Activated CD4-positive, CD25-positive, alpha-beta regulatory T cell treated with anti-CD3 and anti-CD28 coated beads, Interleukin-2, amount 50 U/mL, for 24 hours (primary cell): ENCODE results near the gene SZT2.

Source experiments
- ATAC-seq, 2 donors: fragments of 150-1000 bp; cut with Tn5 transposase; one replicate each; pipeline ENCODE4 v1.10.0; 2021; ENCODE audit warnings: mild to moderate bottlenecking in 1 of 2, moderate library complexity in 1 of 2

Gene SZT2

DNA sequence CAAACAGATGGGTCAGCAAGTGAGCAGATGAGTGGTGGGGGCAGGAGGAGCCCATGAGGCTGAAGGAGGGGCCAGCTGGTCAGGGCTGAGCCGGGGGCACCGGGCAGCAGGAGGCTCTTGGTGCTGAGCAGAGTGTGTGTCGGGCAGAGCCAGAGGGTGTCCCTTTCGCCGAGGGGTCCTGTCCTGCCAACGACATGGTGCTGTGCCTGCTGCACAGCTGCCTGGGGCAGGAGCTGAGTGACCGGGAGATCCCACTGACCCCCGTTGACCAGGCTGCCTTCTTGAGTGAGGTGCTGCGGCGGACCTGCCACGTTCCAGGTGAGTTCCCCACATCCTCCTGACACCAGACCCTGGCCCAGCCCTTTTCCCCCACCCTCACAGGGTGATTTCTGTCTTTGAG lies 36.5 kb downstream of the SZT2 start:
- no peak for ATAC-seq

- ATAC-seq = no peak
Observed at GRCh38 chr1:43427524-43427923, 37.8 kb downstream of the SZT2 start.

DNA sequence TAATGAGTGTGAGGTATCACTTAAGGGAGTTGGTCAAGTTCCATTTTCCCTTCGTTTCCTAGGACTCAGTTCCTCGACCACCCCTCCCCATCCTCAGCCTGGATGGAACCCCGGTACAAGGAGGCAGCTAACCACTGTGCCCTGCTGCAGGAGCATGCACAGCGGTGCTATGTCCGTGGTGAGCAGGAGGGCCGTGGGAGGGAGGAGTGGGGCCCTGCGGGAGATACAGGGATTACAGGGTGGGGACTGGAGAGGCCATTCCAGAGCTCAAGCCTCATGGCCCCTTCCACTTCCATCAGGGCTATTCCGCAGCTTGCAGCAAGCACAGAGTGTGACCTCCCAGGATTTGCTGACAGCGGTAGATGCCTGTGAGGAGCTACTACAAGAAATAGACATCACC lies 38.2 kb downstream of the SZT2 start:
- ATAC-seq = no peak

- ATAC-seq = no peak
Observed at GRCh38 chr1:43430831-43431230, 41.1 kb downstream of the SZT2 start.

GRCh38 chr1:43431676-43432075 lies 42.0 kb downstream of the SZT2 start:
- no peak for ATAC-seq

GRCh38 chr1:43432171-43432860 lies 42.6 kb downstream of the SZT2 start:
- no peak for ATAC-seq

- no peak for ATAC-seq
Observed at GRCh38 chr1:43432907-43433306, 43.2 kb downstream of the SZT2 start.

- ATAC-seq = no peak
Observed at GRCh38 chr1:43434256-43434655, 44.6 kb downstream of the SZT2 start.

DNA sequence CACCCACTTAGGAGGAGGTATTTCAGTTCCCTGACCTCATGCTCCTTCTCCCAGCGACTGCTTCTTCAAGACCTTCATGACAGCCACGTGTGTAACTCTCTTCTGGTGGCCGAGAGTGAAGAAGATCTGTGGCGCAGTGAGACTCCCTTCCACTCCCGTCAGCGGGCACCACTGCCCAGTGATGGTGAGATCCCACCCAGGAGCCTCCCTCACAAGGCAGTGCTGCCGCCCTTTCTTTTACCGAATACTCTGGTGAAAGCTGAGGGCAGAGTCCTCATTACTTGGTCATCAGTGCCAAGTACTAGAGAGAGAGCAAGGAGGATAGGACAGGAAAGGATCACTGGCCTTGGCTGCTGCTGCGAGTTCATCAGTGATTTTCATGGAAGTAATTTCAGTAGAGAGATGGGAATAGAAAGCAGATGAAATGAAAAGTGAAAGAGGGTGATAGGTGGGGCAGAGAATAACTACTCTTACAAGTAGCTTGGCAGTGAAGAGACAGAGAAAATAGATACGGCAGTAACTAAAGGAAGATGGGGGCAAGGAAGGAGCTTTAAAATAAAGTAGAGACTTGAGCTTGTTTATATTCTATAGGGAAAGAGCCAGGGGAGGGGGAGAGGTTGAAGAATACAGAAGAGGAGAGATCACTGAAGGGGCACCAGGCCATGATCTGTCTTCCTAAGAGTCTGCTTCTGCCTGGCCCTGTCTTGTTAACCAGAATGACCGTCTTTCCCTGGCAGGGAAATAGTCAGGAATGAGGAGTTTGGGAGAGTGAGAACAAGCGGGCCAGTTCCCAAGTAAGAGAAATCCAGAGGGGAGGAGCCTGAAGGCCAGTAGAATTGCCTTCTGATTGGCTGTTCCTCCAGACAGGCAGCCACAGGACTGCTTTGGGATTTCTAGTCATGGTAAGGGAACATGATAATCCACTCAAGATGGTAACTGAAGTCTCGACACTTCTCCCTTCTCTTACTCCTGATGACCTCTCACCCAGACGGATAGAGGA lies 45.7 kb downstream of the SZT2 start:
- no peak for ATAC-seq

GRCh38 chr1:43436371-43436770 lies 46.7 kb downstream of the SZT2 start:
- no peak for ATAC-seq

DNA sequence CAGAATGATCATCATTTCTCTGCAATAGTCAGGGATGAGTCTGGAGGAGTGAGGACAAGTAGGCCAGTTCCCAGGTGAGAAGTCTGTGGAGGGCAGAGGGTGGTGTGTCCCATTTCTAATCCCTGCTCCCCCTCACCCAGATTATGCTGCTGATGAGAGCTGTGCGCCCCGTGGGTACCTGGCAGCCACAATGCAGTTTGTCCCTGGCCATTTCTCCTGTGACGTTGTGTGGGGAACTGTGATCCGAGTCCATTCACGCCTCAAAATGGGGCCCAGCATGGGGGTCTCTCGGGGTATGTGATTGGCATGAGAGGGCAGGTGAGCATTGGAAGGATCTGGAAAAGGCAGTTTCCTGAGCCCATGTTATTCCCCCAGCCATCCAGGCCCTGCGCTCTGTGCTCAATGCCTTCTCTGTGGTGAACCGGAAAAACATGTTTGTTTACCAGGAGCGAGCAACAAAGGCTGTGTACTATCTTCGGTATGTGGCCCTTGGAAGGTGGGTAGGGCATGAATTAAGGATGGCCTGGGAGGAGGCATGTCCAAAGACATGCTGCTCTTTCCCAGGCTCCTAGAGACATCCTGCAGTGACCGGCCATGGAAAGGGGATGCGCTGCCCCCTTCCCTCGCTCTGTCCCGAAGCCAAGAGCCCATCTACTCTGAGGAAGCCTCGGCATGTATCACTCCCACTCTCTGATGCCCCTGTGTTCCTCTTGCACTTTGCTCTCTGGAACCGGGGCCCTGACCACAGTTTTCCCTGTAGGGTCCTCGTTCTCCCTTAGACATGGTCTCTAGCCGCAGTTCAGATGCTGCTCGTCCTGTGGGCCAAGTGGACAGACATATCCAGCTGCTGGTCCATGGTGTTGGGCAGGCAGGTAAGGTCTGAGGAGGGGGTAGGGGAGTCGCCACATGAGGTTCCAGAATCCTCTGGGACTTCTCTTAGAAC lies 47.6 kb downstream of the SZT2 start:
- ATAC-seq = no peak

DNA sequence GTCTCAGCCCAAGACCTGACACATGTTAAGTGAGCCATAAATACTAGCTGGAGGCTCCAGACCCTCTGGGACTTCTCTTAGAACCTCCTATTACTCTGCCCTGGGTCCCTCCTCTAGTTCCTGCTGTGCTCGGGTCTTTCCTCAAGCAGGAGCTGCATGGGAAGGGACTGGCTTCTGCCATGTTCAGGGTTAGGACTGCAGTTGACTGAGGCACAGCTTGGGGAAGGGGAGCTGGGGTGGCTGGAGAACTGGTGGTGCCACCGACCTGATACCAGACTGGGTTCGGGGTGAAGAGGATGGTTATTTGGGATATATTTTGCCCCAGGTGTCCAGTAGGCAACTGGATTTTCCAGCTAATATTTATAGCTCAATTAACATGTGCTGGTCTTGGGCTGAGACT lies 48.3 kb downstream of the SZT2 start:
- no peak for ATAC-seq

DNA sequence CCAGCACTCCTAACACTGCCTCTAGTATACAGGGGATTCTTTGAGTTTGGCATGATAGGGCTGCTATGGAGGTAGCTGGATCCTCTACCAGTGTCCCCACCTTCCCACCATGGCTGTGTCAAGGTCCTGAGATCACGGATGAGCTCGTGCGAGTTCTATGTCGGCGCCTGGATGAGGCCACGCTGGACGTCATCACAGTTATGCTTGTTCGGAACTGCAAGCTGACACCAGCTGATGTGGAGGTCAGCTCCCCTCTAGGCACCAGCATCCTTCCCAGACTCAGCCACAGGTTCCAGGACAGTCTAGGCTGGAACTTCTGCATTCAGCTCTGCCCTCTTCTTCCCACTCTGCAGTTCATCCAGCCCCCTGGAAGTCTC lies 48.9 kb downstream of the SZT2 start:
- ATAC-seq = no peak

DNA sequence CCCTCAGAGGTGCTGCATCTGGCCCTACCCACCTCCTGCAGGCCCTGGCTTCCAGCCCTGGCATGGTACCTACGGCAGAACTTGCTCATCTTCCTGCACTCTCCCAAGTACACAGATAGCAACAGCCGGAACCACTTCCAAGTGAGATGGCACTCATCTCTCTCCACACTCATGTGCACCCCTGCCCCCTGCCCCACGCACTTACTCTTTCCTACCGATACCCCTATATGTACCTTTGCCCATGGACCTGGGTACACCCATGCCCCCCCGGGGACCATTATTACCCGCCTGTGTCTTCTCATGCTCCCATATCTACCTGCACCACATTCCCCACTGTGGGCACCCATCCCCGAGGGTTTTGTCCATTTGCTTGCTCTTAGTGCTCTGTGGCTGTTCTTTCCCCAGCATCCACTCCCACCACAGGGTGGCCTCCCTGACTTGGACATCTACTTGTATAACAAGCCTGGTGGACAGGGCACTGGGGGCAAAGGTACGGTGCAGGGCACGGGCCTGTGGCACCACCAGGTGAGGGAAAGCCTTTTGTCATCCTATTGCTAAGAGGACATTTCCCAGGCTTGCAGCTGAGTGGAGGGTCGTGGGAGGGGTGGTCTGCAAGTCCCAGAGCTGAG lies 49.4 kb downstream of the SZT2 start:
- ATAC-seq = no peak

GRCh38 chr1:43439781-43440180 lies 50.1 kb downstream of the SZT2 start:
- ATAC-seq = no peak

DNA sequence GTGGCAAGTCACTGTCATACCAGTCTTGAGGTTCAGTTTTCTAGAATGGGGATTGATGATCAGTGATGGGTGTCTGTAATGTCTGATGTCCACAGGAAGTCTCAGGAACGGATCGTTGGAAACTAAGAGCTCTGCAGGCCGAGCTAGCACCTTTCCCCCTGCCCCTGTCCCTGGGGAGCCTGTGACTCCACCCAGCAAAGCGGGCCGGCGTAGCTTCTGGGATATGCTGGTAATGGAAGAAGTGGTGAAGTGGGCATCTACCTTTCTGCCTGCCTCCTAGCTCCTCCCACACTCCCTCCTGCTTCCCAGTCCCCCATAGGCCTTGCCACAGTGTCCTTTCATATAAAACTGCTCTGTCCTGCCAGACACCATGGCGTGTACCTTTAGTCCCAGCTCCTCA lies 50.7 kb downstream of the SZT2 start:
- no peak for ATAC-seq

- ATAC-seq = no peak
Observed at GRCh38 chr1:43441166-43441893, 51.6 kb downstream of the SZT2 start.

- ATAC-seq = no peak
Observed at GRCh38 chr1:43441894-43442637, 52.4 kb downstream of the SZT2 start.

DNA sequence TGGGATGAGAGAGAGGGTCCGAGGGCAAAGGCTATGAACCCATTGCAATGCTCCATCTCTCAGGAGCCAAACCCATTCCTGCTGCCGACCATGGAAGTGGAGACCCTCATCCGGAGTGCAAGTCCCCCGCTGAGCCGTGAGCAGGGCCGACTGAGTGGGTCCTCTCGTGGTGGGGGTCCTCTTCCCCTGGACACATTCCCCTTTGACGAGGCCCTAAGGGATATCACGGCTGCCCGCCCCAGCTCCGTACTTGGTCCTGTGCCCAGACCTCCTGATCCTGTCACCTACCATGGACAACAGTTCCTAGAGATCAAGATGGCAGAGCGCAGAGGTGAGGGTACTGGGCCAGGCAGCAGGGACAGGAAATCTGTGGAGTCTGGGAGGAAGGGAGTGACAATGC lies 53.1 kb downstream of the SZT2 start:
- ATAC-seq = no peak

DNA sequence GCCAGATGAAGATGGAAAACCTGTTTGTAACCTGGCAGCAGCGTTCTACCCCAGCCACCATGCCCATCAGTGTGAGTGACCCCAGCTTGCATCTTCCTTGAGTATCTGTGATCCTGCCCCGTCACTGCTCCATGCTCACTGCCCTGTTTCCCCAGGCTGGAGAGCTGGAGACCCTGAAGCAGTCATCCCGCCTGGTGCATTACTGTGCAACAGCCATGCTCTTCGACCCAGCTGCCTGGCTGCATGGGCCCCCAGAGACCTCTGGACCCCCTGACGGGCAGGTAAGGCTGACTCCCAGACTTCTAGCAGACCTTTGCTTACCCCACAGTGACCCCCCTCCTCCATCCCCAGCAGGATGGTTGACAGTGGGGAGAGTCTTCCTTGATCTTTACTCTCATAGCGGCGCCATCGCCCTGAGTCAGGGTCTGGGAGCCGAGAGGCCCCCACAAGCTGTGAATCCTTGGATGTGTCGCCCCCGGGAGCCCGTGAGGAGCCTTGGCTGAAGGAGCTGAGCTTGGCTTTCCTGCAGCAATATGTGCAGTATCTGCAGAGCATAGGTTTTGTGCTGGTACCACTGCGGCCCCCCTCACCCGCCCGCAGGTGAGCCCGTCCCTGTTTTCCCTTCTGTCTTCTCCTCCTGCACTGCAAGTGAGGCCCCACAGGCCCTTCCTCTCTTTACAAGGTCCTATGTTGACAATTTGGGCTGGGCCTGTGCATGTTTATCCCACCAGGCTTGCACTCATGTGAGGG lies 53.7 kb downstream of the SZT2 start:
- ATAC-seq = no peak
